ENCODE data around the gene AIF1L.

AIF1L gene

DNA sequence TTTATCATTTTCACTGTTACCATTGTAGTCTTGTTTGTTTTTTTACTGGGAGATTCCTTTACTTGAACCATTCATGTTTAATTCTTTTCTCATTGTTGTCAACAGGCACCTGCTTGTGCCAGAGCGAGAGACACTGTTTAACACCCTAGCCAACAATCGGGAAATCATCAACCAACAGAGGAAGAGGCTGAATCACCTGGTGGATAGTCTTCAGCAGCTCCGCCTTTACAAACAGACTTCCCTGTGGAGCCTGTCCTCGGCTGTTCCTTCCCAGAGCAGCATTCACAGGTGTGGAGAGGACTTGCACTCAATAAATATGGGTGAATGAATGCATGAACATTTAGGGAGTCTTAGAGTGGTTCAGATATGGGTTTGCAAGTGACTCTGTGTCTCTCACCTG lies 66.6 kb downstream of the AIF1L start:
- no peak overlapping the region for H3K9ac ChIP-seq
- H3K4me2 ChIP-seq: no peak overlapping the region
- peaks cover 52% of the 10 kb centered on the region for H3K4me1 ChIP-seq (ENCODE audit: low read depth, poor library complexity, severe bottlenecking)
- no peak overlapping the region for H3K4me3 ChIP-seq (IDR thresholded peaks at IDR 0.05; ENCODE audit: insufficient read depth, low read depth, low read length)
- no peak overlapping the region for H3K27ac ChIP-seq
- H3K79me2 ChIP-seq (ENCODE audit: insufficient read depth, low read depth): peaks cover 16% of the 10 kb centered on the region; the same call in 1 of the 2 replicates
- no peaks in the 10 kb centered on the region; the same call in 1 of the 2 replicates for H3K27me3 ChIP-seq (ENCODE audit: insufficient read depth, low read depth)
- TF ChIP-seq, protein P1, sequence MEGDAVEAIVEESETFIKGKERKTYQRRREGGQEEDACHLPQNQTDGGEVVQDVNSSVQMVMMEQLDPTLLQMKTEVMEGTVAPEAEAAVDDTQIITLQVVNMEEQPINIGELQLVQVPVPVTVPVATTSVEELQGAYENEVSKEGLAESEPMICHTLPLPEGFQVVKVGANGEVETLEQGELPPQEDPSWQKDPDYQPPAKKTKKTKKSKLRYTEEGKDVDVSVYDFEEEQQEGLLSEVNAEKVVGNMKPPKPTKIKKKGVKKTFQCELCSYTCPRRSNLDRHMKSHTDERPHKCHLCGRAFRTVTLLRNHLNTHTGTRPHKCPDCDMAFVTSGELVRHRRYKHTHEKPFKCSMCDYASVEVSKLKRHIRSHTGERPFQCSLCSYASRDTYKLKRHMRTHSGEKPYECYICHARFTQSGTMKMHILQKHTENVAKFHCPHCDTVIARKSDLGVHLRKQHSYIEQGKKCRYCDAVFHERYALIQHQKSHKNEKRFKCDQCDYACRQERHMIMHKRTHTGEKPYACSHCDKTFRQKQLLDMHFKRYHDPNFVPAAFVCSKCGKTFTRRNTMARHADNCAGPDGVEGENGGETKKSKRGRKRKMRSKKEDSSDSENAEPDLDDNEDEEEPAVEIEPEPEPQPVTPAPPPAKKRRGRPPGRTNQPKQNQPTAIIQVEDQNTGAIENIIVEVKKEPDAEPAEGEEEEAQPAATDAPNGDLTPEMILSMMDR (conservative IDR thresholded peaks at IDR 0.05; ENCODE audit: low read depth, low read length): no peak
- H4K20me1 ChIP-seq (ENCODE audit: insufficient read depth): no peaks in the 10 kb centered on the region
- no peak overlapping the region for H2AFZ ChIP-seq (ENCODE audit: low read depth)
- H3K36me3 ChIP-seq (ENCODE audit: insufficient read depth): no peaks in the 10 kb centered on the region; the same call in 1 of the 2 replicates

DNA sequence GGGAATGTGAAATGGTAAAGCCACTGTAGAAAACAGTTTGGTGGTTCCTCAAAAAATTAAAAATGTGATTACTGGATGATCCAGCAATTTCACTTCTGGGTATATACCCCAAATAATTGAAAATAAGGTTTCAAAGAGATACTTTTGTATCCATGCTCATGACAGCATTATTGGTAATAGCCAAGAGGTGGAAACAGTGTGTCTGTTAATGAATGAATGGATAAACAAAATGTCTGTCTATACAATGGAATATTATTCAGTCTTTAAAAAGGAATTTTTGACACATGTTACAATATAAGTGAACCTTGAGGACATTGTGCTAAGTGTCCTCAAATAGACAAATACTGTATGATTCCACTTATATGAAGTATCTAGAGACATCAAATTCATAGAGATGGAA lies 69.2 kb downstream of the AIF1L start:
- H3K9ac ChIP-seq: no peak overlapping the region
- no peaks in the 10 kb centered on the region; the same call in 1 of the 2 replicates for H3K36me3 ChIP-seq (ENCODE audit: insufficient read depth)
- peaks cover 16% of the 10 kb centered on the region; the same call in 1 of the 2 replicates for H3K79me2 ChIP-seq (ENCODE audit: insufficient read depth, low read depth)
- no peak overlapping the region for H3K4me3 ChIP-seq (IDR thresholded peaks at IDR 0.05; ENCODE audit: insufficient read depth, low read depth, low read length)
- no peaks in the 10 kb centered on the region; the same call in 1 of the 2 replicates for H3K27me3 ChIP-seq (ENCODE audit: insufficient read depth, low read depth)
- H3K4me2 ChIP-seq: no peak overlapping the region
- H4K20me1 ChIP-seq (ENCODE audit: insufficient read depth): no peaks in the 10 kb centered on the region
- TF ChIP-seq, protein P1 (conservative IDR thresholded peaks at IDR 0.05; ENCODE audit: low read depth, low read length): no peak
- H3K4me1 ChIP-seq (ENCODE audit: low read depth, poor library complexity, severe bottlenecking): peaks cover 54% of the 10 kb centered on the region
- no peak overlapping the region for H3K27ac ChIP-seq
- H2AFZ ChIP-seq (ENCODE audit: low read depth): no peak overlapping the region

DNA sequence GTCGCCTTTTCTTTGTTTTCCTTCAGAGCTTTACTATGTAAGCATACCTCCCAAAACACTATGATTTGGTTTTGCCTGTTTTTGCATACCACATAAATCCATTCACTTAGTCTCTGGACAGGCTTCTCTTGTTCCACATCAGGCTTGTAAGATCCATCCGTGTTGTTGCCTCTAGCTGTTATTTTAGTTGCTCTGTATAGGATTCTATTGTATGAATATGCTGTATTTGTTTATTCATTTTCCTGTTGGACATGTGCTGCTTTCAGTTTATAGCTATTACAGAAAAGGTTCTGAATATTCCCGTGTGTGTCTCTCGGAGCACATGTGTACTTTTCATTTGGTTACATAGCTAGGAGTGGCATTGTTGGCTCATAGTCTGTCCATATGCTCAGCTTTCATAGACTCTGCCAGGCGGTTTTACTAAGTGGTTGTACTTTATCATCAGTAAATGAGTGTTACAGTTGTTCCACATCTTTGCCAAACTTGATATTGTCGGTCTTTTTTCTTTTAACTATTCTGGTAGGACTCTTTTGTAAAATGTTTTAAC lies 70.9 kb downstream of the AIF1L start:
- TF ChIP-seq, protein P1 (conservative IDR thresholded peaks at IDR 0.05; ENCODE audit: low read depth, low read length): no peak
- H3K27ac ChIP-seq: no peak overlapping the region
- H3K36me3 ChIP-seq (ENCODE audit: insufficient read depth): no peaks in the 10 kb centered on the region; the same call in 1 of the 2 replicates

DNA sequence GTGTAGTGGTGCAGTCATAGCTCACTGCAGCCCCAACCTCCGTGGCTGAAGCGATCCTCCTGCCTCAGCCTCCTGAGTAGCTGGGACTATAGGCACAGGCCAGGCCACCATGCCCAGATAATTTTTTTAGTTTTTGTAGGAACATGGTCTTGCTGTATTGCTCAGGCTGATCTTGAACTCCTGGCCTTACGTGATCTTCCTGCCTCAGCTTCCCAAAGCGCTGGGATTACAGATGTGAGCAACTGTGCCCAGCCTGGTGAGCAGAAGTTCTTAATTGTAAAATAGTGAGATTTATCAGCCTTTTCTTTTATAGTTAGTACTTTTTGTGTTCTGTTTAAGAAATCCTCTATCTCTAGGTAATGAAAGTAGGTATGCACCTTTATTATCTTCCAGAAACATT lies 71.6 kb downstream of the AIF1L start:
- TF ChIP-seq, protein P1 (conservative IDR thresholded peaks at IDR 0.05; ENCODE audit: low read depth, low read length): no peak
- Histone ChIP-seq H3K27me3 (ENCODE audit: insufficient read depth, low read depth) (no peaks in the 10 kb centered on the region; the same call in 1 of the 2 replicates), H2AFZ (ENCODE audit: low read depth) (no peak overlapping the region), H3K9ac (no peak overlapping the region), H3K4me2 (peak overlapping the region; percentile 4; the same call in 1 of the 2 replicates), H3K4me3 (IDR thresholded peaks at IDR 0.05; ENCODE audit: insufficient read depth, low read depth, low read length) (no peak overlapping the region), H3K36me3 (ENCODE audit: insufficient read depth) (no peaks in the 10 kb centered on the region; the same call in 1 of the 2 replicates), H3K4me1 (ENCODE audit: low read depth, poor library complexity, severe bottlenecking) (peaks cover 47% of the 10 kb centered on the region), H4K20me1 (ENCODE audit: insufficient read depth) (no peaks in the 10 kb centered on the region), H3K79me2 (ENCODE audit: insufficient read depth, low read depth) (peaks cover 22% of the 10 kb centered on the region; the same call in 1 of the 2 replicates), H3K27ac (peak overlapping the region; percentile 68; the same call in 1 of the 2 replicates)

More for the DNA sequence above, 70.9 kb downstream of the AIF1L start:
- Histone ChIP-seq H3K9ac (no peak overlapping the region), H3K27me3 (ENCODE audit: insufficient read depth, low read depth) (no peaks in the 10 kb centered on the region; the same call in 1 of the 2 replicates), H2AFZ (ENCODE audit: low read depth) (no peak overlapping the region), H3K79me2 (ENCODE audit: insufficient read depth, low read depth) (peaks cover 16% of the 10 kb centered on the region; the same call in 1 of the 2 replicates), H3K4me2 (no peak overlapping the region), H3K4me1 (ENCODE audit: low read depth, poor library complexity, severe bottlenecking) (peaks cover 47% of the 10 kb centered on the region), H4K20me1 (ENCODE audit: insufficient read depth) (no peaks in the 10 kb centered on the region), H3K4me3 (IDR thresholded peaks at IDR 0.05; ENCODE audit: insufficient read depth, low read depth, low read length) (no peak overlapping the region)

Measured in KMS-11 (cell line).